Measurements from ENCODE around the gene RNF150.

RNF150 gene

DNA sequence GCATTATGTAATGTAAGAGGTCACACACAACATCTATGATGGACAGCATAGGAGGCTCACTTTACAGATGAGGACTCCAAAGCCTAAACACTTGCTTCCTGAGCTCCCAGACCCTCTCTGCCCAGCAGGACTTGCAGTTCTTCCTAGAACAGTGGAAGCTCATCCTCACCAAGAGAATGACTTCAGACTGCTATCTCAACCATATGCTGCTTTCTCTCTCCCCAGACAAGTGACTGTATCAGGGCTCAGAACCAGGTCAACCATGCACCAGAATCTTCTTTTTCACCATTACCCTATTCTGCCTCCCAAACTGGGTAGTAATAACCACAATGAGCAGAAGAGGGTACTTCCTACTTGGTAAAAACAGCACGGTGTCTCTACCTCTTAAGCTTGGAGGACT, 12.2 kb downstream of the RNF150 start:
- DNase-seq (ENCODE audit: low read depth) = no peak
- H3K4me3 ChIP-seq (ENCODE audit: low read depth, low read length) = no peak overlapping the region
- in situ Hi-C loops (cut with HindIII; ENCODE audit: low sequenced_read_pairs) = no loop called here
- no peak for TF ChIP-seq CTCF (IDR thresholded peaks at IDR 0.05; ENCODE audit: low read depth, low read length, missing control alignments)

GRCh38 chr4:141120036-141120593, 13.2 kb downstream of the RNF150 start:
- no peak for TF ChIP-seq CTCF (IDR thresholded peaks at IDR 0.05; ENCODE audit: low read depth, low read length, missing control alignments)
- no peak for DNase-seq (ENCODE audit: low read depth)
- H3K4me3 ChIP-seq (ENCODE audit: low read depth, low read length) = no peak overlapping the region
- in situ Hi-C loops (cut with HindIII; ENCODE audit: low sequenced_read_pairs) = no loop called here

DNA sequence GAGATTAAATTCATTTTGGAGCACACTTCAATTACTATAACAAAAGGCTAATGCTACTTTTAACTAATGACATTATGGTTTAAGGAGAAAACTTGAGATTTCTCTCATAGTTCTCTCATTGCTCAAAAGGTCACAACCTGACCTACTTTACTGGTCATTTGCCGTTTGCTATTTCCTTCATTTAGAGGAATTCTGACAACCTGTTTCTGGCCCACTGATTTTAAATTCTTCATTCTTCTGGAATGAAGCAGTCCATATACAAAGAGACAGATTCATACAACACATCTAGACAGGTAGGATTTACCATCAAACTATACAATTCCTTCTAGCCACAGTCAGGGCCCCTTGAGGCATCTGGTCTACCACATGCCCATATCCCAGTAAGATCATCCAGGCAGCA, 14.2 kb downstream of the RNF150 start:
- in situ Hi-C loops (cut with HindIII; ENCODE audit: low sequenced_read_pairs) = no loop called here
- H3K4me3 ChIP-seq (ENCODE audit: low read depth, low read length) = no peak overlapping the region
- no peak for DNase-seq (ENCODE audit: low read depth)
- no peak for TF ChIP-seq CTCF (IDR thresholded peaks at IDR 0.05; ENCODE audit: low read depth, low read length, missing control alignments)

DNA sequence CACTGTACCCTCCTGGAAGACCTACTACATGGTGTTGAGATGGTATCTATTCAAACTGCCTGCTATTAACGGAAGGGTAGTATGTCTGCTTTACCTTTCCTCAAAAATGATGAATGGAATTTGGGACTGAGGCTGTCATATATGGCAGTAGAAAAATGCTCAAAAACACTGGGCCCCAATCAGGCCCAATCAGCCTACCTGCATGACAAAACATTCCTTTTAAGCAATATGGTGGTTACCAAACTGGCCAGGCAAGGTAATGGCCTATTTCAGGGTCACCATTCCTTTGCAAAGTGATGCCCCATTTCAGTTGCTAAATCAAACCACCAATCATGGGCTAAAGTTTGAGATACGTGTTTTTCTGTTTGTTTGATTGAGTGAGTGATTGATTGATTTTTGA, 14.9 kb downstream of the RNF150 start:
- no peak for TF ChIP-seq CTCF (IDR thresholded peaks at IDR 0.05; ENCODE audit: low read depth, low read length, missing control alignments)
- in situ Hi-C loops (cut with HindIII; ENCODE audit: low sequenced_read_pairs) = no loop called here
- no peak overlapping the region for H3K4me3 ChIP-seq (ENCODE audit: low read depth, low read length)
- no peak for DNase-seq (ENCODE audit: low read depth)

- DNase-seq (ENCODE audit: low read depth) = no peak
- H3K4me3 ChIP-seq (ENCODE audit: low read depth, low read length) = no peak overlapping the region
- in situ Hi-C loops (cut with HindIII; ENCODE audit: low sequenced_read_pairs) = no loop called here
- no peak for TF ChIP-seq CTCF (IDR thresholded peaks at IDR 0.05; ENCODE audit: low read depth, low read length, missing control alignments)
Observed at GRCh38 chr4:141117935-141118334, 15.3 kb downstream of the RNF150 start.

DNA sequence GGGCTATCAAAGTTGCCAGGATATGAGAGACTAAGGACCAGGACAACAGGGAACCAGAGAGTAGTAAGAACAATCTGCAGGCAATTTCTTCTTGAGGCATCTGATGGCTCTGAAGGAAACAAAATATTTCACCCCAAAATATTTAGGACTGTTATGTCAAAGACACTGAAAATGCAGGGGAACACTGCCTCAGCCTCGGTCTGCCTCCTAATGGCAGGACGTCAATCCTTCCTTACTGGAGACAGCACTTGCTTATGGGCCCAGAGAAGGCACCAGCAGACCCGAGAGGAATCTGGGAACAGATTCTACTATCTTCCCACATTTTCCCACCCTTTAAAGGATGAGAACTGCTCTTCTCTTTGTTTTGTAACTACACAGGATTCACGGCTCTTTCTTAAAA, 23.3 kb downstream of the RNF150 start:
- H3K4me3 ChIP-seq (ENCODE audit: low read depth, low read length) = no peak overlapping the region
- no peak for DNase-seq (ENCODE audit: low read depth)
- no peak for TF ChIP-seq CTCF (IDR thresholded peaks at IDR 0.05; ENCODE audit: low read depth, low read length, missing control alignments)
- in situ Hi-C loops (cut with HindIII; ENCODE audit: low sequenced_read_pairs) = no loop called here

DNA sequence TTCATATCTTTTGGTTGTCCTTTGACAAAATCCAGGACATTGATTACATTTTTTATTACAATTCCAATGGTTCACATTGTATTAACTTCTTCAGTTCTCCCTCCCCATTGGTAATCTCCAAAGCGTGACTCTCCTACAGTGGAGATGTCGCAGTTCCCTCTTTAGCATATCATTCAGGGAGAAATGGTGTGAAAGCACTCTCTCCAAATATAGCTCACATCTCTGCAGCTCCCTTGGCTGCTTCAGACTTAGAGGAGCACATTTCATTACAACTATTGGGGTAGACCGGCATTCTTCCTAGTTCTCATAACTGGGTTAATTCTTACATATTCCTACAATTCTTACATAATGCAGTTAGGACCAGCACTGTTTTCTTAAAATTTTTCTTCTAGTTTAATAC, 25.3 kb downstream of the RNF150 start:
- no peak for DNase-seq (ENCODE audit: low read depth)
- no peak overlapping the region for H3K4me3 ChIP-seq (ENCODE audit: low read depth, low read length)
- in situ Hi-C loops (cut with HindIII; ENCODE audit: low sequenced_read_pairs) = no loop called here
- TF ChIP-seq CTCF (IDR thresholded peaks at IDR 0.05; ENCODE audit: low read depth, low read length, missing control alignments) = no peak

Measured in astrocyte of the cerebellum (primary cell).